Activated CD4-positive, alpha-beta T cell treated with anti-CD3 and anti-CD28 coated beads for 1 hour (primary cell): ENCODE measurements around the gene MAEL.

ENCODE experiments used
- DNase-seq: peaks from one replicate; pipeline ENCODE4 v3.0.0-alpha.2; 2020

MAEL gene

DNA sequence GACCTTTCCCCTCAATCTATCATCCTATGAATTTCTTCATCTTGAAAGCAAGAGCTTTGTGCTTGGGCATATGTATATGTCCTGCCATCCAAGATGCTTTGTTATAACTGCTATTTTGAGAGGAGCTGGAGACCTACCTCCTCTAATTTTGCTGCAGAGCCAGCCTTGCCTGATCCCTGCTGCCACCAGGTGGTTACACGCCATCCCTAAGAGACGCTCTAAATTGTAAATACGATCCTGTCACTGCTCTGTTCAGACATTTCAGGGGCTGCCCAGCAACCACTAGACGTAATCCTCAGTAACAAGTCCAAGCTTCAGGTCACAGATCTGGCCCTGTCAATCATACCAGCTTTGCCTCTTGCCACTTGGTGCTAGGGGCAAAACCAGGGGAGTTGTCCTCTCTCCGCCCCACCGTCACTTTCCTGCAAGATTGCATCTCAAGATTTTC is 68.2 kb downstream of the MAEL start:
- no peak for DNase-seq

DNA sequence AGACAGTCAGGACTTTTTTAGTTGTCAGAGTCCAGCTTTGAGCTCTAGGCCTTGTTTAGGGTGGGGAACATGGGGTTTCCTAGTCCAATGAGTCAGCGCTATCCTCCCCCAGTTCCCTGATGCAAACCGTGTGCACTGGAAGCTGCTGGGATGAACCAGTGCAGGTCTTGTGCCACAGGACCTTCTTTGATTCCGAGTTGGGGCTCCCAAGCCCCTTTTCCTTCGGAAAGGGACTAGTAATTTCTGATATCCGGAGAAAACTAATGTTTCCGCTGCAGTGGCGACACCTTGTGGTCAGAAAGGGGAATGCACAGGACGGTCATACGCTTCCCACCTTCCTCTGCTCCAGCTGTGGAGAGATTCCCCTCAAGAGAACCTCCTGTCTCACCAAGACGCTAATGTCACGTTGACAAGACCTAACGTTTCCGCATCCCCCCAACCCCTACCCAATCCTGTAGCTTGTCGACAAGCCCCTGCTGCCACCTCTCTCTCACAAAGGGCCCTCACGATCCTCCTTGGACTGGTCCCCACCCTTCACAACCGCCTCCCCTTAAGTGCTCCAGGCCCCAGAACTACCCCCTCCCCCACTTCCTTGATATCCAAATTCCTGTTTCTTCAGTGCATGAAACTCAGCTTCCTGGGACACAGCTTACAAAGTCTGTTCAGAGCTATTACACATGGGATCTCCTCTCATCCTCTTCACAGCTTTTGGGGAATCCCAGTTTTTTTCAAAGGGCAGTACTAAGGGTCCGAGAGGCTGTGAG is 70.1 kb downstream of the MAEL start:
- DNase-seq, result peak; percentile 57

DNA sequence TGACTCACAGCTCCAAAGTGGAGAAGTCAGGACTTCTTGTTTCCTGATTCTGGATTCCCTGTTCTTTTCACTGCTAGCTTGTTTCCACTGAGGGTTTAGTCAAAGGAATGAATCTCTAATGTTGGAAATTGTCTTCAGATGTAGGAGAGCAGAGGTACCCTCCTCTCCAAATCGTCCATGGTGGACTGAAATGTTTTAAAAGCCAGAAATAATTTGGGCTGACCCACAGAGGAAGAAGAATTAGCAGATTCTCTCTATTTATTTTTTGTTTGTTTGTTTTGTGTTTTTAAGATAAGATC is 70.7 kb downstream of the MAEL start:
- no peak for DNase-seq

DNA sequence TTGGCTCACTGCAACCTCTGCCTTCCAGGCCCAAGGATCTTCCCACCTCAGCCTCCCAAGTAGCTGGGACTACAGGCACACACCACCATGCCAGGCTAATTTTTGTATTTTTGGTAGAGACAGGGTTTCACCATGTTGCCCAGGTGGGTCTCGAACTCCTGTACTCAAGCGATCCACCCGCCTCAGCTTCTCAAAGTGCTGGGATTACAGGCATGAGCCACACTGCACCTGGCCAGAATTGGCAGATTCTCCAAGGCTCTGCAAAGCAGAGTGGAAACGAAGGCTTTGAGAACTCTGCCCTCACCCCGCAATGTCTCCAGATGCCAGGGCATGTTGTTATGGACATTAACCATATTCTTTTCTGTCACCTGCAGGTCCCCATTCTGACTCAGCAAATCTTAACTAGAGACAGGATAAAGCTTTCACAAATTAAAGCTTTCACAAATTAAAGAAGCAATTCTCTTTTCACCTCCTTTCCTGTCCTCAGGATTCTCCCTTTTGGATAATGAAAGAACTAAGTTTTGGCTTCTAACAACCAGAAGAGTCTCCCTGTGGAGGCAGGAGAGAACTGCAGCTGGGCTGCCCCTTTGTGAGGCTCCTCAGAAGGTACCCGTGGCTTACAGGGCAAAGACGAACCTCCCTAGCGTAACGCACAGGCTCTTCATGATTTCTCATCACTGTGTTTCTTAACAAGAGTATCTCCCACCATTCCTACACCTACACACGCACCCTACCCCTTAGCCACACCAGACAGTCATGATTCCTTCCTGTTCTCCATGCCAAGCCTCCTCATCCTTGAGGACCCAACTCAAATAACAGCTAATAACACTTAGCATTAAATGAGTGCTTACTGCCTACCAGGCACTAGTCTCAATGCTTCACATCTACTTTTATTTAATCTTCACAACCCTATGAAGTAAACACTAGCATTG is 71.3 kb downstream of the MAEL start:
- DNase-seq, result no peak

DNA sequence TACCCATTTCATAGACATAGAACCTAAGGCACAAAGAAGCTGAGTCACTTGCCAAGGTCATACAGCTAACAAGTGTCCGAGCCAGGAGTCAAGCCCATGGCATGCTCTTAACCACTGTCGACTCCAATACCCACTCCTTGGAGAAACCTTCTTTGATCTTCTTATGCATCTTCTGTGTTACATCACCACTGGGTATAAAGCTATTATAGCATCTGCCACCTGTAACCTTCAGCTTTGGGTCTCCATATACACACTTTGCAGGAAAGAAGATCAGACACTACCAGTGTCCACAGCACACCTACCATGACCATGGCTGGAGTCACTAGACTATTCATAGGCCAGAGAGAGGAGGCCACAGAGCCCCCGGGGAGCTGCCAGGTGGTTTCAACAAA is 72.0 kb downstream of the MAEL start:
- no peak for DNase-seq

DNA sequence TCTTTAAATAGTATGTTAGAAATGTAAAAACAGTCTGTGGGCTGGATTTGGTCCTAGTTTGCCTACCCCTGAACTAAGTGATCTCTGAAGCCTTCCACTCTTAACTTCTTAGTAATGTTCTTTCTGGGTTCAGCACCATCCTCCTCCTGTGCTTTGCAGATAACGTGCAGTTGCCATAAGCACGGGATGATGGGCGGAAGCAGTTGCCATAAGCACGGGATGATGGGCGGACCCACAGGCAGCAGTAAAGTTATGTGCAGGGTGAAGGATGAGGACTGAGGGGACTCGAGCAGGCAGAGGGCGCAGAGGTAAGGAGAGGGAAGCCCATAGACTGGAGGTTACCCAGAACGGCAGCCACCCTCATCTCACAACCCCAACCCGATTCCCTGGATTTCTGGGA is 75.5 kb downstream of the MAEL start:
- DNase-seq, result no peak

DNA sequence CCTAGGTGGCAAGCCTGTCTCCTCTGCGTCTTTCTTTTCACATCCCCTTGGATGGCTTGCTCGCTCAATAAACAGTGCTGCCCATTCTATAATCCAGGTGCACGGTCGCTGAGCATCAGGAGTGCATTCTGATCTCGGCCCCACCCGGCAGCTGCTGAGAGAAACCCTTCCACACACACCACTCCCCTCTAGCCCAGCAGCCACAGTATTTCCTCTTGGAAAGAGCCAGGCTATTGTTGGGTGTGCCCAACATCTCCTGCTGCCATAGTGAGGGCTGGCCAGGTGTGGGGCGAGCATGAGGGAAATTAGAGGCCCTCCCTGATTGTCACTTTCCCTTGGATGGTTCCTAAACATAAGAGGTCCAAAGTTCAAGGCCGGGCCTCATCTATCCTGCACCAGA is 76.4 kb downstream of the MAEL start:
- DNase-seq, result no peak

DNA sequence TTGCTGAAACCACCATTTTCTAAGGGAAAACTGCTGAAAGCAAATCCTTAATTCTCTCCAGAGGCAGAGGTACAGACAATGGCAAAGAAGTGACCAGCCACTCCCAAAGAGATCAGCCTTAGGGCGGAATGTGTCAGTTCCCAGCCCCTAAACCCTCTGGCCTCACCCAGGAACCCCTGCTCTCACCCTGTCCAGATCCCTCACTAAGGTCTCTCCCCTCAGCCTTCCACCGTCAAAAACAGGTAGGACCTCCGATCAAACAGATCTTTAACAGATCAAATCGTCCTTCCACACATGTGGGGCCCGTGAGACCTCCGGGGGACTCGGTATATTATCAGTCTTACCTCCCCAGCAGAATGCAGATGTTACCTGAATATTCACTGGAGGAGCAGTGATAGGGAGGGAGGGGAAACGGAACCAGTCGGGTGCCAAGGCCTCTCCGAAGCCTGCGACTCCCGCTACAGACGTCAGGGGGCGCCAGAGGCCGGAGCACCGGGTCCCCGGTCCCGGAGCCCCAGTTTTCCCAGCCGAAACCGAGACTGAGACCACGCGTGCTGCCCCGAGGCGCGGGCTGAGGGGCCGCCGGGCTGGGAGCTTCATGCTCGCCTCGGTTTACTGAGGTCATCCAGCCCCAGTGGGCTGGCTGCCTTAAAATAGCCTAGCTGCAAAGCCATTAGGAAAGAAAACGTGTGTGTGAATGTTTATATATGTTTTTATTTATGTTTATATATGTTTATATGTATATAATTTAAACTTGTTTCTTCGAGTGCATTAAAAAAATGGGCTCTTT is 77.4 kb downstream of the MAEL start:
- peak; percentile 73 for DNase-seq

DNA sequence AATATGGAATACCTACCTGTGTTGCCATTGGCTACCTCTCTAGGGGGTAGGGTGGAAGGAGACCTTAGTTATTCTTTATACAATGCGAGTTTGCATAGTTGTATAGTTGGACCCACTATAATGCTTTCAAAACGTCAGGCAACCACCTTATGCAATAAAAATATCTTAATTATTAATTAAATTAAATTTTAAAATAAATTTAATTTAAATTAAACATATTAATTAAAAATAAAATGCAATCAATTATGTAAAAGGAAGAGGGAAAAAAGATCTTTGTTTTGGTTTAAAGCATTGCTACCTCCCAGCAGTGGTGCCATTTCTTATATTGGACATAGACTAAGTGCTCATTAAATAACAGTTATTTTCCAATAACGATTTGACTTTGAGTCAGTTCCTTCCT is 78.8 kb downstream of the MAEL start:
- no peak for DNase-seq

DNA sequence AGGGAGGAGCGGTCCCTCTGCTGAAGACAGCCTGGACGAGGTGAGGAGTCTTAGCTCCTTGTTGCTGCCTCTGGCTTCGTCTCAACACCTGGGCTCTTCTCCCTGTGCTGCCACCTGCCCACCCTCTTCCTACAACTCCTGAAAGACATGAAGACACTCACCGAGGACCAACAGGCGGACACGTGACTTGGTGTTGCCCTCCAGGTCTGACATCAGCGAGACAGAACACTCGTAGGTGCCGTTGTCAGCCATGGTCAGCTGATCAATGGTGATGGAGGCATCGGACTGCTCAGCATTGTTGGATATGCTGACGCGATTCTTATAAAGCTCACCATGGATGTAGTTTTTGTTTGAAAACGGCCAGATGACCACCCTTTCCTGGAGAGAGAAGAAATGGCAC is 79.7 kb downstream of the MAEL start:
- no peak for DNase-seq

DNA sequence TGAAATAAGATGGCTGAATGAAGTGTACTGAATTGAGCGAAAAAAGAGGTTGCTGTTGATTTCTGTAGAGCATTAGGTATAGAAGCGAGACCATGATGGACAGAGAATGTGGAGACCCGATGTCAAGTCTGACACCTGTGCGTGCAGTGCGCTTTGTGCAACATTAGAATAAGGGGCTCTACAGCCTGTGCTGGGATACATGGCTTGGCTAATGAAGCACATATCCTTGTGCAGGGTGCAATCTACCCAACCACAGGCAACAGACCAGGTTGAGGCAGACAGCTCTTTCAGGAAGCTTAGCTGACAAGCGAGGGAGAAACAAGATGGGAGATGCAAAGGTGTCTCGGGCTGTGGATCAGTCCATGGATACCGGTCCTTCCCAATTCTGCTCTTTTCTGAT is 82.2 kb downstream of the MAEL start:
- no peak for DNase-seq
